ENCODE data around the gene FXR2. TPM values are rescaled to one million over a fixed set of nuclear protein-coding genes. Genes with fewer than 3 reads are reported as not detected.
A peak's percentile ranks its signal among the peaks of the same experiment; 100 is the strongest.
"Not testable (repeated sequence)": the region's sequence is repeated elsewhere in the genome, so short reads cannot be mapped to it uniquely, and the experiment has no call there.

Gene FXR2
- total RNA-seq, 2 donors from 2014 or later, result 22.3 to 23.4 TPM

DNA sequence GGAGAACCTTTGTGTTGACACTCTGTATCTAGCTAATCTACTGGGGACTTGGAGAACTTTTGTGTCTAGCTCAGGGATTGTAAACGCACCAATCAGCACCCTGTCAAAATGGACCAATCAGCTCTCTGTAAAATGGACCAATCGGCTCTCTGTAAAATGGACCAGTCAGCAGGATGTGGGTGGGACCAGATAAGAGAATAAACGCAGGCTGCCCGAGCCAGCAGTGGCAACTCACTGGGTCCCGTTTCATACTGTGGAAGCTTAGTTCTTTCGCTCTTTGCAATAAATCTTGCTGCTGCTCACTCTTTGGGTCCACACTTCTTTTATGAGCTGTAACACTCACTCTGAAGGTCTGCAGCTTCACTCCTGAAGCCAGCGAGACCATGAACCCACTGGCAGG is 26.9 kb upstream of the FXR2 start:
- H3K36me3 Mint-ChIP-seq (ENCODE audit: low read depth); ATAC-seq; H3K9me3 ChIP-seq (ENCODE audit: control insufficient read depth, low read length, poor library complexity, severe bottlenecking); H3K4me1 Mint-ChIP-seq; DNase-seq; H3K27ac Mint-ChIP-seq: not testable (repeated sequence)
- Mint-ChIP-seq H3K4me3 (peak overlapping the region; percentile 59), H3K27me3 (peaks cover 14% of the 10 kb centered on the region)

DNA sequence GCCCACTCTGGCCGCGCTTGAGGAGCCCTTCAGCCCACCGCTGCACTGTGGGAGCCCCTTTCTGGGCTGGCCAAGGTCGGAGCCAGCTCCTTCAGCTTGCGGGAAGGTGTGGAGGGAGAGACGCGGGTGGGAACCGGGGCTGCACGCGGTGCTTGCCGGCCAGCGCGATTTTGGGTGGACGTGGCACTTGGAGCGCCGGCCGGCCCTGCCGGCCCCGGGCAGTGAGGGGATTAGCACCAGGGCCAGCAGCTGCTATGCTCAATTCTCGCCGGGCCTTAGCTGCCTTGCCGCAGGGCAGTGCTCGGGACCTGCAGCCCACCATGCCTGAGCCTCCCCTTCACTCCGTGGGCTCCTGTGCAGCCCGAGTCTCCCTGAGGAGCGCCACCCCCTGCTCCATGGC is 26.1 kb upstream of the FXR2 start:
- ATAC-seq (no peak), DNase-seq (no peak)
- Mint-ChIP-seq H3K4me3 (no peak overlapping the region), H3K36me3 (ENCODE audit: low read depth) (no peaks in the 10 kb centered on the region), H3K27ac (no peak overlapping the region), H3K4me1 (peaks cover 6% of the 10 kb centered on the region), H3K27me3 (peaks cover 6% of the 10 kb centered on the region)
- no peaks in the 10 kb centered on the region for H3K9me3 ChIP-seq (ENCODE audit: control insufficient read depth, low read length, poor library complexity, severe bottlenecking)

DNA sequence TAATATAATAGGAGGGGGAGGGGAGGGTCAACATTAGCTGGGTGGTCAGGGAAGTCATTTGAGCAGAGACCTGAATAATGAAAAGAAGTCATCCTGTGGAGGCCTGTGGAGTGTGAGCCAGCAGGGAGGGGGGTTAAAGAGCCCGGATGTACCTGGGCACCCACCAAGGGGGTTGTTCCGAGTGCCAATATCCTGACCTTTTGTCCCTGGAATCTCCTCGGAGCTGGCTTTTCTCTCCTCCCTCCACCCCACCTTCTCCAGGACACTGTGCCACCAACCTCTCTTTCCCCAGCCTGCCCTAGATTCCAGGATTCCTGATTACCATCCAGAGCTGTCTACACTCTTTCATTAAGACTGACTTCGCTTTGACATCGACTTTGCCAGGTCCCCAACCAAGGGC is 21.5 kb upstream of the FXR2 start:
- DNase-seq, result no peak
- no peak for ATAC-seq
- Mint-ChIP-seq H3K27ac (no peak overlapping the region), H3K27me3 (no peaks in the 10 kb centered on the region), H3K36me3 (ENCODE audit: low read depth) (no peaks in the 10 kb centered on the region), H3K4me1 (no peaks in the 10 kb centered on the region), H3K4me3 (no peak overlapping the region)
- H3K9me3 ChIP-seq (ENCODE audit: control insufficient read depth, low read length, poor library complexity, severe bottlenecking), result no peaks in the 10 kb centered on the region

DNA sequence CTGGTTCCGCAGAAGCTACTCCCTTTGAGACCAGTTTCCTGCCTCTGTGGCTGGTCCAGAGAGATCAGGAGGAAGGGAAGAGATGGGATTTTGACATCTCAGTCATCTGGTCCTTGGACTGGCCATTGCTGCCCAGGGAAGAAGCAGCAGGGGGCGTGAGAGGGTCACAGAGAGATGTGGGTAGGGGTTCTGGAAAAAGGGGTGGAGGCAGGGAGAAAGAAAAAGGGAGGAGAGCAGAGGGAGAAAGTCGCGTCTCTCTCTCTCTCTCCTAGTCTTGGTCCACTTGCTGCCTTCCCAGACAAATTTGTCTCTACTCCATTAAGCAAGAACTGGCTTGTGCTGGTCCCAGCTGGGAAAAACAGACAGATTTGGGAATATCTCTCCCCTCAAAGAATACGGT is 19.7 kb upstream of the FXR2 start:
- no peak for ATAC-seq
- Mint-ChIP-seq H3K4me3 (no peak overlapping the region), H3K36me3 (ENCODE audit: low read depth) (no peaks in the 10 kb centered on the region), H3K27me3 (no peaks in the 10 kb centered on the region), H3K27ac (no peak overlapping the region), H3K4me1 (peaks cover 3% of the 10 kb centered on the region)
- H3K9me3 ChIP-seq (ENCODE audit: control insufficient read depth, low read length, poor library complexity, severe bottlenecking), result no peaks in the 10 kb centered on the region
- no peak for DNase-seq

DNA sequence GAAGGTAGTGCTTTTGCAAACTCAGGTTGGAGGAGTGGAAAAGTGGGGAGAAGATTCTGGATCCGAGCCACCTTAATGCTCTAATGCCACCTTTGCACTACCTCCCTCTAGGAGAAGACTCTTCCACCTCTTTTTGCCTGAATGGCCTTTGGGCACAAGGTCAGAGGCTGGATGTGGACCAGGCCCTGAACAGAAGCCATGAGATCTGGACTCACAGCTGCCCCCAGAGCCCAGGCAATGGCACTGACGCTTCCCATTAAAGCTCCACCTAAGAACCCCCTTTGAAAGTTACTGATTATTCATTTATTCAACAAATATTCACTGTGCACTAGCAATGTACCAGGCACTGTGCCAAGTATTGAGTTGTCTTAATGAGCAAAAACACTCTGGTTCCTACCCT is 18.4 kb upstream of the FXR2 start:
- no peak overlapping the region for H3K4me3 Mint-ChIP-seq
- ATAC-seq (no peak), DNase-seq (no peak)
- no peaks in the 10 kb centered on the region for H3K36me3 Mint-ChIP-seq (ENCODE audit: low read depth)
- peak overlapping the region; percentile 53 for H3K27ac Mint-ChIP-seq
- peaks cover 5% of the 10 kb centered on the region for H3K4me1 Mint-ChIP-seq
- no peaks in the 10 kb centered on the region for H3K9me3 ChIP-seq (ENCODE audit: control insufficient read depth, low read length, poor library complexity, severe bottlenecking)
- H3K27me3 Mint-ChIP-seq, result no peaks in the 10 kb centered on the region

DNA sequence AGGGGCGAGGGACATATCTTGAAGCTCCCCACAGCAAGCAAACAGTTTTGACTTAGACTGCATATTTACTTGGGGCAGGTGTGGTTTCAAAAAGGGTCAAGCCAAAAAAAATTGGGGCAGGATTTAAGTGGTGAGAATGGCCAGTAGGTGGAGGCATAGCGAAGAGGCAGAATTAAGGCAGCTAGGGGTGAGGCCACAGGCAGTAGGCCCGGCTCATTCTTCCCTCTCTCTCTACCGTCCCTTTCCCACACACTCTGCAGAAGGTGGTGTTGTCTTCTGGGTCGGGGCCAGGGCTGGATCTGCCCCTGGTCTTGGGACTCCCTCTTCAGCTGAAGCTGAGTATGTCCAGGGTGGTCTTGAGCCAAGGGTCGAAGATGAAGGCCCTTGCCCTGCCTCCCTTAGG is 17.8 kb upstream of the FXR2 start:
- H3K4me1 Mint-ChIP-seq, result peaks cover 5% of the 10 kb centered on the region
- DNase-seq (no peak), ATAC-seq (peak; percentile 36)
- H3K27ac Mint-ChIP-seq, result peak overlapping the region; percentile 53
- no peaks in the 10 kb centered on the region for H3K9me3 ChIP-seq (ENCODE audit: control insufficient read depth, low read length, poor library complexity, severe bottlenecking)
- no peaks in the 10 kb centered on the region for H3K27me3 Mint-ChIP-seq
- H3K4me3 Mint-ChIP-seq, result no peak overlapping the region
- H3K36me3 Mint-ChIP-seq (ENCODE audit: low read depth), result no peaks in the 10 kb centered on the region

DNA sequence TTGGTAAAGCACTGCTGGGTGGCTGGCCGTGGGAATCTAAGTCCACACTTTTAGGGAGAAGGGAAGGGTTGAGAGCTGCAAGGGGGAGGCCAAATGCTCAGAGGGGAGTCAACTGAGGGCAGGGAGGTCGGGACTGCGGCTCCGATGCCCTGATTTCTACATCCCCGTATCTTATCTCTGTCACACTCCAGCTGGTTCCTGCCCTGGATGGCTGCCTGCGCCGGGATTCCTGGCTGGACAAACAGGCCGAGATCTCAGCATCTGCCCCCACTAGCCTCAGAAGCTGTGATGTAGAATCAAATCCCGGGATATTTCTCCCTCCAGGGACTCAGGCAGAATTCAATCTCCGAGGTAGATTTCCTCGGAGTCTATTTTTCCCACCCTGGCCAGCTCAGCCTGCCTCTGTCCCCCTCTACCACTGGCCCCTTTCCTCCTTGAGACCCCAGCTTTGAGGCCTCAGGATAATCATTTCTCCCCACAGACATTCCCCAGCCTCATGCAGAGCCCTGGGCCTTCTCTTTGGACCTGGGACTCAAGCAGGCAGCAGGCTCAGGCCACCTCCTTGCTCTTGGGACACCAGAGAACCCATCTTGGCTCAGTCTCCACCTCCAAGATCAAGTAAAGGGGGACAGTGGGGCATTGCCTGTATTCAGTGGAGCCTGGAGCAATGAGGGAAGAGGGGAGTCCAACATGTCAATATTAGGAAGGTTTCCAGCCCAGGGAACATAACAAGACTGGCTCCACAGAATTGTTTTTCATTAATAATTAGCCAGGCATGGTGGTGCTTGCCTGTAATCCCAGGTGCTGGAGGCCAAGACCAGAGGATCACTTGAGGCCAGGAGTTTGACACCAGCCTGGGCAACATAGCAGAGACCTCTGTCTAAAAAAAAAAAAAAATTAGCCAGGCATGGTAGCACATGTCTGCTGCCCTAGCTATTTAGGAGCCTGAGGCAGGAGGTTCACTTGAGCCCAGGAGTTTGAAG is 17.0 kb upstream of the FXR2 start:
- Mint-ChIP-seq H3K4me1 (peaks cover 12% of the 10 kb centered on the region), H3K27me3 (no peaks in the 10 kb centered on the region), H3K27ac (no peak overlapping the region), H3K4me3 (no peak overlapping the region), H3K36me3 (ENCODE audit: low read depth) (no peaks in the 10 kb centered on the region)
- no peak for ATAC-seq
- H3K9me3 ChIP-seq (ENCODE audit: control insufficient read depth, low read length, poor library complexity, severe bottlenecking), result no peaks in the 10 kb centered on the region
- DNase-seq, result no peak

DNA sequence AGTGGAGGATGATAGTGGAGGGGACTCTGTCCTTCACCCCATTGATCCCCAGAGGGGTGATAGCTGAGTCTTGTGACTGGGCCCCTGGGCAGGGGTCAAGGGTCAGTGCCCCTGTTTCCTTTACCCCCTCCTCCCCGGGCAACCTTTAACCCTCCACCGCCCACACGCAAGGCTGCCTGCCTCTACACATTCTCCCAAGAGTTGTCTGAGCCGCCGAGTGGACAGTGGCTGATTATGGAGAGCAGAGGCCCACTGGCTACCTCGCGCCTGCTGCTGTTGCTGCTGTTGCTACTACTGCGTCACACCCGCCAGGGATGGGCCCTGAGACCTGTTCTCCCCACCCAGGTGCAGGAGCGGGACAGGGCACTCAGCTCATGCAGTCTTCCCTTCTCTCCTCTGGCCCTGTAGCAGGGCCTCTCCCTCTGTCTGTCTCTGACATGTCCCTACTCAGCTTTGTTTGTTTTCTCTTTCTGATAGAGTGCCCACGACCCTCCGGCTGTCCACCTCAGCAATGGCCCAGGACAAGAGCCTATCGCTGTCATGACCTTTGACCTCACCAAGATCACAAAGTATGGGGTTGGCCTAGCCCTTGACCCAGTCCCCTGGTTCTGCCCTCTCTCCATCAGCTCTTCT is 15.4 kb upstream of the FXR2 start, which contains the start of gene SHBG:
TSS of gene SHBG (plus strand) at position 197 of the 633 bp plus-strand sequence. CDS start at position 235, 38 bp downstream.
- H3K27me3 Mint-ChIP-seq, result no peaks in the 10 kb centered on the region
- no peaks in the 10 kb centered on the region for H3K36me3 Mint-ChIP-seq (ENCODE audit: low read depth)
- DNase-seq (no peak), ATAC-seq (no peak)
- no peak within 1 kb of the TSS for H3K4me3 Mint-ChIP-seq
- peak within 1 kb of the TSS; percentile 61 for H3K27ac Mint-ChIP-seq
- peaks cover 13% of the 10 kb centered on the region for H3K4me1 Mint-ChIP-seq
- H3K9me3 ChIP-seq (ENCODE audit: control insufficient read depth, low read length, poor library complexity, severe bottlenecking), result no peaks in the 10 kb centered on the region

DNA sequence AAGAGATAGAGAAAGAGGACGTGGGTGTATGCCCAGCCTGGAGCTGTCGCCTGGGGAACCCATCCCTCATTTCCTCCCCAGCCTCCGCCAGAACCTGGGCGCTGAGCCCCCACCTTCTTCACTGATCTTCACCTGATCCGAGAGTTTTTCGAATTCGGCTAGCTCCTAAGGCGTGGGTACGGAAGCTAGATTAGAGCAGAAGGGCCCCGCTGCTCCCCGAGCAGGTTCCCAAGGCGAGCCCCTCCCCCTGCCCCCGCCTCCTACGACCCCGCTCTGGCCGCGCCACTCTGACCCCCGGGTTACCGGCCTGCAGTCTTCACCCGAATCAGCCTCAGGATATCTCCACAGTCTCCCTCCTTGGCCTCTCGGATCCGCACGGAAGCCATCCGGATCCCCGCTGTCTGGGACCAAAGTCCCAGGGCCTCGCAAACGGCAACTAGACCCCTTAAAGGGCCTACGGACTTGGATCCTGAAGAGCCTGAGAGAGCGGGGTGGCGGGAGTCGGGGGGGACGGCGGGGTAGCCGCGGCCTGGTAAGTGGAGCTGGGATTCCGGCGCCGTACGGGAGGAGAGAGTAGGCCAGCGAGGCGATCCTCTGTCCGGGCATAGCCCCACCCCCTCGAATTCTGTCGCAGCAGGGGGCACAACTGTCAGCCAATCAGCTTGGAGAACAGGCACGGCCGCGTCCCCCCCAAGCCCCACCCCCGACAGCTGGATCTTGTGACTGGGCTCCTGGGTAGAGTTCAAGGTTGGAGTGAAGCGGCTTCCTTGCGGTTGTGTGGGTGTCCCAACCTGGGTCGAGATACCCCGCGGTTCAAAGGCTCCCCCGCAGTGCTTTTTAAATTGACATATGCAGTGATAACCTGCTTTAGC is 12.8 kb upstream of the FXR2 start, which contains the start of gene SAT2:
TSS of gene SAT2 (minus strand) at position 572 of the 872 bp plus-strand sequence. CDS start at position 386, 186 bp downstream.
- no peaks in the 10 kb centered on the region for H3K36me3 Mint-ChIP-seq (ENCODE audit: low read depth)
- DNase-seq (peak; percentile 54 to 78 (median 71)), ATAC-seq (peak; percentile 93)
- H3K9me3 ChIP-seq (ENCODE audit: control insufficient read depth, low read length, poor library complexity, severe bottlenecking), result no peaks in the 10 kb centered on the region
- H3K27ac Mint-ChIP-seq, result peak within 1 kb of the TSS; percentile 85
- H3K27me3 Mint-ChIP-seq, result no peaks in the 10 kb centered on the region
- peak within 1 kb of the TSS; percentile 88 for H3K4me3 Mint-ChIP-seq
- peaks cover 13% of the 10 kb centered on the region for H3K4me1 Mint-ChIP-seq

DNA sequence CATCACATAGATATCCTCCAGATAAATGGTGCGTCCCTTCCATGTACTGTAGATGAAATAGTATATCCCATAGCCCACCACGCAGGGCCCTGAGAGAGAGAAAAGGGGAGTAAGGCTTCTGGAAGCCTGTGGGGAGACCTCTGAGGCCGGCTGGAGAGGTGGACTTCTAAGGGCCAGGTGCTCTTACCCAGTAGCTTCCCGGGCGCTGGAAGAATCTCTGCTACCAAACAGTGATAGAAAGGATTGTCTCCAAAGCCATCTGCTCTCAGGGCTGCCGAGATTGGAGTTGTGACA is 12.2 kb upstream of the FXR2 start:
- no peak for ATAC-seq
- DNase-seq, result no peak
- no peaks in the 10 kb centered on the region for H3K9me3 ChIP-seq (ENCODE audit: control insufficient read depth, low read length, poor library complexity, severe bottlenecking)
- Mint-ChIP-seq H3K27me3 (no peaks in the 10 kb centered on the region), H3K36me3 (ENCODE audit: low read depth) (no peaks in the 10 kb centered on the region), H3K27ac (peak overlapping the region; percentile 85), H3K4me3 (peak overlapping the region; percentile 88), H3K4me1 (peaks cover 13% of the 10 kb centered on the region)

DNA sequence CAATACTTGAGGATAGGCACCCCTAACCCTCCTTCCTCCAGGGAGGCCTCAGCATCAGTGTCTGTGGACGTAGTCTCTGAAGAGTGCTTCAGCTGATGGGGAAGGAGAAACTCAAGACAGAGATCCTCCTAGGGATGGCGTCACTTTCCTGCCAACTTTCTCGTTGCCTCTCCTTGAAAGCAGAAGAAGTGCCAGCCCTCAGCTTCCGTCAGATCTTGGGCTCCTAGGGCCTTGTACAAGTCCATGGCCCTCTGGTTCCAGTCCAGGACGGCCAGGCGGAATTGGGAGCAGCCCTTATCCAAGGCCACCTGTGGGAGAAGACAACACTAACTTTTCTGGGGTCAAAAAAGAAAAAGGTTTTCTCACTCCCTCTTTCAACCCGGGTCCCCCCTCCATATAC is 11.6 kb upstream of the FXR2 start:
- Mint-ChIP-seq H3K27ac (peak overlapping the region; percentile 85), H3K4me1 (peaks cover 13% of the 10 kb centered on the region), H3K27me3 (no peaks in the 10 kb centered on the region), H3K36me3 (ENCODE audit: low read depth) (no peaks in the 10 kb centered on the region), H3K4me3 (peak overlapping the region; percentile 88)
- no peak for DNase-seq
- no peaks in the 10 kb centered on the region for H3K9me3 ChIP-seq (ENCODE audit: control insufficient read depth, low read length, poor library complexity, severe bottlenecking)
- no peak for ATAC-seq

DNA sequence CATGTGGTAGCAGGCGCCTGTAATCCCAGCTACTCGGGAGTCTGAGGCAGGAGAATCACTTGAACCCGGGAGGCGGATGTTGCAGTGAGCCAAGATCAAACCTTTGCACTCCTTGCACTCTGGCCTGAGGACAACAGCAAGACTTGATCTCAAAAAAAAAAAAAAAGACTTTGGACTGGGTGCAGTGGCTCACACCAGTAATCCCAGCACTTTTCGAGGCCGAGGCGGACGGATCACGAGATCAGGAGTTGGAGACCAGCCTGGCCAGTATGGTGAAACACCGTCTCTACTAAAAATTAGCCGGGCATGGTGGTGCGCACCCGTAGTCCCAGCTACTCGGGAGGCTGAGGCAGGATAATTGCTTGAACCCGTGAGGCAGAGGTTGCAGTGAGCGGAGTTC is 11.1 kb upstream of the FXR2 start:
- peaks cover 13% of the 10 kb centered on the region for H3K4me1 Mint-ChIP-seq
- DNase-seq; H3K9me3 ChIP-seq (ENCODE audit: control insufficient read depth, low read length, poor library complexity, severe bottlenecking); H3K27ac Mint-ChIP-seq; H3K27me3 Mint-ChIP-seq; ATAC-seq; H3K4me3 Mint-ChIP-seq; H3K36me3 Mint-ChIP-seq (ENCODE audit: low read depth): not testable (repeated sequence)

DNA sequence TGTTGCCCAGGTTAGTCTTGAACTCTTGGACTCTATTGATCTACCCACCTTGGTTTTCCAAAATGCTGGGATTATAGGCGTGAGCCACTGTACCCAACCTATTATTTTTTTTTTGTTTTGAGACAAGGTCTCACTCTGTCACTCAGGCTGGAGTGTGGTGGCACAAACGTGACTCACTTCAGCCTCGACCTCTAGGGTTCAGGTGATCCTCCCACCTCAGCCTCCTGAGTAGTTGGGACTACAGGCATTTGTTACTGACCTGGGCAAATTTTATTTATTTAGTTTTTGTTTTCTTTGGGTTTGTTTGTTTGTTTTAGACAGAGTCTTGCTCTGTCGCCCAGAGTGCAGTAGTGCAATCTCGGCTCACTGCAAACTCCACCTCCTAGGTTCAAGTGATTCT is 9.0 kb upstream of the FXR2 start:
- no peak overlapping the region for H3K27ac Mint-ChIP-seq
- no peaks in the 10 kb centered on the region for H3K9me3 ChIP-seq (ENCODE audit: control insufficient read depth, low read length, poor library complexity, severe bottlenecking)
- no peaks in the 10 kb centered on the region for H3K36me3 Mint-ChIP-seq (ENCODE audit: low read depth)
- no peaks in the 10 kb centered on the region for H3K27me3 Mint-ChIP-seq
- H3K4me1 Mint-ChIP-seq, result peaks cover 10% of the 10 kb centered on the region
- ATAC-seq (no peak), DNase-seq (no peak)
- H3K4me3 Mint-ChIP-seq, result no peak overlapping the region

Measured in T-helper 17 cell (primary cell).